NCI-H2171 treated with DMSO at 0.1 percent for 48 hours (cell line): ENCODE results near the gene CHCHD3.

Experiments used
- DNase-seq: peaks from one replicate; lab custom pipeline; 2025; lab: John Stamatoyannopoulos, UW

The CHCHD3 gene

DNA sequence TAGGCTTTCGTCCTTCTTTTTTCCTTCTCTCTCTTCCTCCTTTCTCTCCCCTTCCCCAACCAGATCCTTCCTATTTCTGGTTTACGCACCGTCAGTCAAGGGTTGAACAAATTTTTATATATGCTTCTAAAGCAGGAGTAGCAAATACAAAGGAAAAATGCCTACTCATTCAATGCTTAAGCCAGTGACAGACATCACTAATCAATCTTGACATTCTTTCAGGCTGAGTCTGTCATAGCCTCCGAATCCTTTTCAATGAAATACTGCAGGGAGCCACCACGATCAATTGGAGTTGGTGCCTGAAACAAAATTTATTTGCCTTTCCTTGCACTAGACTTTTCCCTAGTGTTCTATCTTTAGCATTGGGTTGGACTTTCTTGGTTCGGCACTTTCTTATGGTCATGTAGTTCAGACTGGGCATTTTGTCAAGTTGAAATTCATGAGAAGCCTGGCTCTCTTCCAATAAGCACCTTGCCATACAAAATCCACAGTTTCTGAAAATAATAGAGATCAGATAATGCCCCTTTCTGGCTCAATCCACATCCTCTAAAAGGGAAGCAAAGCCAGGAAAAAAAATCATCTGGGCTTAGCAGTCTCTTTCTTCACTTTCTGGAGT lies 266.1 kb downstream of the CHCHD3 start:
- DNase-seq, result no peak

DNA sequence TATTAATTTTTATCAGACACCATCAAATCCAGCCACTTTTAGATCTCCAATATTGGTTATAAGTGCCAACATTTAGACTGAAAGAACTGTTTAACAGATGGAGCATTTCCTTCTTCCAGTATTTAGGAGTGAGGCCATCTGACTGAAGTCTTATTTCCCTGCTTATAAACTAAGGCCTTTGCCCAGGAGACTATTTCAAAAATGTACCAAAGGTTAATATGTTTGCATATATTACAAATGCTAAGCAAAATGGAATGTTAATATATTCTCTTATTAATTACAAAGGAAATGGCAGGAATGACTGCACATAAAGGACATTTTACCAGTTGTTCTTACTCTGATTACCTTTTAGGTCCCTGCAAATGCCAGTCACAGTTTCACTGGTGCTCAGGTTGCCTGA lies 266.8 kb downstream of the CHCHD3 start:
- peak; percentile 16 for DNase-seq

DNA sequence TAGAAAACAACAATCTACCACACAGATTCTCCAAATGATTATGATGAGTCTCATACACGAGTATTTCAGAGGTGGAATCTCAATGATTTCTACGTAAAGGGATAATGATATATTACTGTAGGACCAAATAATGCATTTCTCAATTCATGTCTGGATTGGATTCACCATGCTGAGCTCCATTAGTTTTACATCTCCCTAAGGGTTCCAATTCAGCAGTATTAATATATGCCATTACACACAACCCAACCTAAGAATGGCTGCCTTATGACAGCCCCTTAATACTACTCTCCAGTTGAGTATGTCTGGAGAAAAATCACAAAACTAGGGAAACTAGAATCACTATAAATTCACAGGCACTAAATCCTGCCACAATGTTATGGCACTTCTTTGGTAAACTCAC lies 271.3 kb downstream of the CHCHD3 start:
- no peak for DNase-seq

DNA sequence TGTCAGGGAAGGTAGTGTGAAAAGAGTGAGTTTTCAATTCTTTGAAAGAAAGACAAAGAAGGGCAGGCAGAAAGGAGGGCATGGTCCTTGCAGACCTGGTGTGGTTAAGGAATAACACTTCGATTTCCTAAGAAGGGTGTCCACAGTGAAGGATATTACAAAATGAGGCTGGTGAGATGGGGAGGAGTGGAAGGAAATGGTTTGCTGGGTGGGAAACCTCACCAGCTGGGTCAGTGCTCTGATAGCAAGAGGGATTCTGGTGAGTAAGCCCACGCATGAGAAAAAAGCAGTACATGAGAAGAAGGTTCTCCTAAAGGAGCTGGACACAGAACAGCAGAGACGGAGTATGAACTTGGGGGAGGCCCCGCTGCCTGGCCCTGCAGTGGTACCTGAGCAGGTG lies 275.1 kb downstream of the CHCHD3 start:
- no peak for DNase-seq

DNA sequence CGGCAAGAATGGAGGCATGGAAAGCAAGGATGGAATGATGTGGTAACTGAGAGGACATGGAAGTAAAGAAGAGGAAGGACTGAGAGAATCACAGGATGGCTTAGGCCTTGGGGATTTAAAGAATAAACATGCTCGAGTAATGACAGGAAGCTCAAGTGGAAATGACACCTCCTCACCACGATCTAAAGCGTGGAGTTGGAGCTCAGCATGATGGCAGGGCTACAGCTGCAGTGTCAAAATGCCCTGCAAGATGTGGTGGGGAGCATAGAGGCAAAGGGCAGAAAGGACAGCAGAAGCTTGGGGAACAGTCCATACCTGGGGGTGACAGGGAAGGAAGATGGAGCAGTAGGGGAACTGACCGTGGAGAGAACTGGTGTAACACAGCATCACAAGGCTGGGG lies 276.1 kb downstream of the CHCHD3 start:
- DNase-seq, result no peak

DNA sequence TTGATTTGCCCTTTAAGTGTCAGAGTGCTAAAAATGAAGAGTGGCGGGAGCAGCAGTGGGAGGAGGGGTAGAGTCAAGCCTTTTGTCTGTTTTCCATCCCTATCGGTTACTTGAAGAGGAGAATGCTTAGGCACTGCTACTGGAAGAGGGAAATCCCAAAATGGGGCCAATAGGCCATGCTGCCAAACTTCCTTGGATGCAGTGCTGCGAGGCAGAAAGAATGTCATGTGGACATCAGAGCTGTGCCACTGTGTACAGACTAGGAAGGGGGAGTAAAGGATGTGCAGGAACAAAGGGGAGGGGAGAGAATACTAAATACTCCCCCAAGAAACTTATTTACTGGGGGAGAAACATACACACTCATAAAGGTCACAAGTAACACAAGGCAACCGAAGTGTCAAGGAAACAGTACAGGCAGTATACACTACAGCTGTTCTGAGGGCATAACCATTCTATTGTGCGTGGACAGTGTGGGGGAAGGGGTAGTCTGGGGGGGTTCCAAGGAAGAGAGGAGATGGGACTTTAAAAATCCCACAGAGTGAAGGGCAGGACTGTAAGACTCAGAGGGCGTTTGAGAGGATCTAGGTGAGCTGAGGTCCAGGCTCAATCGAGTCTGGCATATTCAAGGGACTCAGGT lies 276.9 kb downstream of the CHCHD3 start:
- DNase-seq, result no peak

DNA sequence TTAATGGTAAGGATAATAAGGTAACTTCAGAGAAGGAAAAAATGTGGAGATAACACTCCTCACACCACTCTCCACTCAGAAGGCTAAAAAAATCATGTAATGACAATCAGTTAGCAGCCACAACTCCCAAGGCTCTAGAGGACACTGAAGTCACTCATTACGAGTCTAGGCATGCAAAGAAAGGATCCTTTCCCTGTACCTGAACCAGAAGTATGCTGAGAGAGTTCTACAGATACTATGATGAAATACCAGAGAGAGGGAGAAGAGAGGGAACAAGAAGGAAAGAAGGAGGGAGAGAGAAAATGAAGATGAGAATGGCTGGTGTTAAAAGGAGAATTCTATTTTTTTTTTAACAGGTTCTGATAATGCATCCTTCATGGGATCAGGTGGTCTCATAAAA lies 281.4 kb downstream of the CHCHD3 start:
- peak; percentile 7 for DNase-seq

DNA sequence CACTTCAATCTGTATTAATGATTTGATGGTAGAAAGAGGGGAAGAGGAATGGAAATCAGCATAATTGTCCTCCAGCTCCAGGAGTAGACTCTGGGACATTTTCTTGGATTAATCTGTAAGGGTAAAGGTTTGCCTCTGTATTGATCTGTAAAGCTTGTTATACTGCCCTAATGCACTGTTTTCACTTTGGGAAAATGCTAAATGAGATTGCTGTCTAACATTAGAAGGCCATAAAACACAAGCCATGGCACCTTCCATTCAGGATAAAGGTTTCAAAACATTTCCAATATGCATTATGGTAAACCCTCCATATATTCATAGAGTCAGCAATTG lies 282.8 kb downstream of the CHCHD3 start:
- DNase-seq, result no peak

DNA sequence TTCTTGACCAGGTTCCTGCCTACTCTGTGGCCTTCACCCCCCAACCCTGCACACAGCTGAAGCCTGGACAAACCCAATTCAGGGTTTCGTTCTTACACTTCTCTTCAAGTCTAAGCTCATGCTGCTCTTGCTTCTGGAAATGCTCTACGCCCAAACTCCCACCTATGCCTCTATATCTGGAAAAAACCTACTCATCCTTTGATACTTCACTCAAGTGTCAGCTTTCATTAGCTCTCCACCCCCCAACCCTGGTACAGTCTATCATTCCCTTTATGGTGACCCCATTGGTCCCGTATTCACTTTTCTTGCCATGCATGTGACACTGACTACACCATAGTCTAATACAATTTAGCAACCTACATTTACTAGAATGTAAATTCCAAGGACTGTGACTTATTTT lies 284.7 kb downstream of the CHCHD3 start:
- DNase-seq, result no peak

DNA sequence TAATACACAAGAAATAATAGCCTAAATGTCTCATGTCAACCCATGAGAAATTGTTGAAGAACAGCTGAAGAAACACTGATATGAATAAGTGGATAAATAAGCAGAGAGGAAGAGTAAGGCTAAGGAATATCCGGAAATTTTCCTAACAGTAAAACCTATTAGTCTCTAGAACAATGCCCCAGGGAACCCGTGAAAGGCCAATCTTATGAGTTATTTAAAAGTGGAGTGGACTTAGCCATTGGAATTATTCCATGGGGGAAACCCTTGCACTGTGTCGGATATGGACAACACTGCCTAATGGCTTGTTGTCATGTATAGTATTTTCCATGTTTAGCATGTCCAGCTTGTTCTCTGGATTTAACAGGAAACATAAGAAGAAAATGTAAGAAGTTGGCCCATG lies 288.4 kb downstream of the CHCHD3 start:
- DNase-seq, result no peak

DNA sequence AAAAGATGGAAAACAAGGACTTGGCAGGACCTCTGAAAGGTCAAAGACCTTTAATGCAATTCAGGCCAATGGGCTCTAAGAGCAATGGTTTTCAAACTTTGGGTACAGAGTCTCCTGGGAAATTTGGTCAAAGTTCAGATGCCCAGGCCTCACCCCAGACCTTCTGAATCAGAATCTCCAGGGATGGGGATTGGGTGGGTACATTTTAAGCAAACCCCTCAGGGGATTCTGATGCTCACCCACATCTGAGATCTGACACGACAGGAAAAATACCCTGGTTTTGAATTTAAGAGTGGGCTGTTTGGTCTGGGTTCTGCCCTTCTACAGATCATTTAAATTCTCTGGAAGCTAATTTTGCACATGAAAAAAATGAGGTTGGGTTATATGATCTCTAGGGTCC lies 290.9 kb downstream of the CHCHD3 start:
- no peak for DNase-seq

DNA sequence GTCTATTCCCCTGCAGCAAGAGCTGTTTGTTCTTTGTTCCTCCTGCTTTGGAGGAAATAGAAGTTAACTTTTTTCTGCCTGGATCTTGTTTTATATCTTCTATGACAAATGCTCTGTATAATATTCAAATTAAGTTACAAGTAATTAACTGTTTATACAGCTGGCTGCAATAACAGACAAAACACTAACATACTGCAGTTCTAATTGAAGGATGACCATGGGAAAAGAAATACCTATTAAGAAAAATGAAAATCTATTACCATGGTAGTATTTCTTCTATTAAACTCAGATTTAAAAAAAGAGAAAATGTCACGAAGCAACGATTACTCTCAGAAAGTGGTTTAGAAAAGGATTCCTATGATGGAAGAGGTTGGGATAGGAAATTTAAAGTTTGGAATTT lies 291.8 kb downstream of the CHCHD3 start:
- no peak for DNase-seq

DNA sequence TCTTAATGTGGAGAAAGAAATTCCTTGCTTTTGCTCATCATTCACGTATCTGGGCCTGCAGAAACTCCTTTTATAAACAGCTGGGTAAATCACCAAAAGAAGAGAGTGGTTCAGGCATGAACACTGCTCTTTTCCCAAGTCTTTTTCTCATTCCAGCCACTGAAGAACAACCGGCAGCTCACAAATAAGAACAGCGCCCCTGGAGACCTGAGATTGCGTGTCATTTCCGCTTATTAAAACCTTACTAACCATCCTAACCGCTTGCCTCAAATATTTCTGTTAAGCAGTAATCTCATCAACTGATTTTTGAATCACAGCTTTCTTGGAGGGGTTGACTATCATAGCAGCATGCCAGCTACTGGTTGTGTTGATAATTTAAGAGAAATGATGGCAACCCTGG lies 292.6 kb downstream of the CHCHD3 start:
- no peak for DNase-seq

DNA sequence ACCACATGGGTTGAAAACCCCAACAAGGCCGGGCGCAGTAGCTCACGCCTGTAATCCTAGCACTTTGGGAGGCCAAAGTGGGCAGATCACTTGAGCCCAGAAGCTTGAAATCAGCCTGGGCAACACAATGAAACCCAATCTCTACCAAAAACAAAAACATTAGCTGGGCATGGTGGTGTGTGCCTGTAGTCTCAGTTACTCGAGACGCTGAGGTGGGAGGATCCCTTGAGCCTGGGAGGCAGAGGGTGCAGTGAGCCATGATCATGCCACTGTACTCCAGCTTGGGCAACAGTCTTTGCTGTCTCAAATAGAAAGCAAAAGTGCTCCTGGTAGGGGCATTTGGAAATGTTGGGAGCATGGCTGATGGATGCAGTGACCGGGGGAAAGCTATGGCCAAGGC lies 296.0 kb downstream of the CHCHD3 start:
- peak; percentile 3 for DNase-seq

DNA sequence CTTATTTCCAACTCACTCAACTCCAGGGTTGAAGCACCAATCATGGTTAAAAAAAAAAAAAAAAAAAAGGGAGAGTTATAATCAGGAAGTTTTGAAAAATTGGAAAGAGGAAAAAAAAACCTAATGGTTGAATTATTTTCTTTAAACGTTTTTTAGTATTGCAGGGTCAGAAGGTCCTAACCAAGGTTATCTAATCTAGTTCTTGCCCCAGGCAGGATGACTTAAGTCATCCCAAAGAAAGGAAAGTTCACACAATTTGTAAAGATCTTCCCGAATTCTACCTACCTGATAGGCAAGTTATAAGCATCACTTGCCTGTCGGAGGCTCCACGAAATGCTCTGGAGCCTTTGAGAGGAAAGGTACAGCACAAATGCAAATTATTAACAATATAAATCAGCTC lies 297.5 kb downstream of the CHCHD3 start:
- no peak for DNase-seq

DNA sequence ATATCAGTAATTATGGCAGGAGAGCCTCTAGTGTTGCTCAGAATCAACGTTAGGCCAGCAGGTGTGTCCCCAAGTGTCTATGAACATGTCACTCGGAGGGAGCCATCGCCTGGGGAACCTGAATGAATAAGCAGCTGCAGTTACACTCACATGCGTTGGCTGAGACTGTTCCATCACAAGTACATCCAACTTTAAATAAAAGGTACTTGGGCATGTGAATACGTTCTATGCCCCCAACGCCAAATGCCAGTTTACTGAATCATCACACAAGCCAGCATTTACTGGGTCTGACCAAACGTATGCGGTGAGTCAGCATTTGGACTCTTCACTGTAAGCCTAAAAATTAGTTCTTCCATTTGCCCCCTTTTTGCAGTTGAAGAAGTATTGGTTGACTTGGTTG lies 298.1 kb downstream of the CHCHD3 start:
- no peak for DNase-seq

DNA sequence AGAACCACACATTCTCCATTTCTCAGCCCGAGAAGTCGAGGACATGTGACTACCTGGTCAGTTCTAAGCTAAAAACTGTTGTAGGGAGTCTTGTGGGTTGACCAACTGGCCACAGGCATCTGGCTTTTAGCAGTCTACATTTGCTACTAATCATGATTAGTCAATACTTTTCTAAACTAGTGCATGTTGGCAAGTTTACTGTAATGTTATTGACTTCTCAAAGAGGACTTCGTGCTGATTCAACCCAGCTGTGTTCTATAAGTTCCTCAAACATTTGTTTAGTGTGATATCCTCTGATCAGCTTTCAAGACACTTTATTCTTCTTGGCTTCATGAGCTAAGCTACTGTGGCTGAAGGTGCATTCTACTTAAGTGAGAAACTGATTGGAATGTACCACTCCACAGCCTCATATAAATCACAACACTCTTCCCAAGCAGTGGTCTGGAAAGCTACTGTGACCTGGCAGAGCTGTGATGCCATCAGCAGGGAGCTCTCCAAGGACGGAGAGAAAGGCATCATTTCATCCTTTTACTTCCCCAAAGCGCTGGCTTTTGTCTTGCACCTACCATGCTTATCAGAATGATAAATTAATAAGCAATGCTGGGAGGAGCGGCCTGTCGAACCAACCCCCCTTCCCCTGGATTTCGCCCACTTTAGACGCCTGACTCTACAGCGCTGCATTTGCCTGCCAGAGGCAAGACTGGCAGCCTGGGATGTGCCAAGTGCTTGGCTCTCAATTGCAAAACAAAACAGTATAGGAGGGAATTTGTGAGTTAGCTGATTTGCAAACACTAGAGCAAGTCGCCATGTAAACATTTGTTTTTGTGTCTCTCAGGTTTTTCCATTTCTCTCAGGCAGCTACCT lies 298.9 kb downstream of the CHCHD3 start:
- DNase-seq, result no peak

DNA sequence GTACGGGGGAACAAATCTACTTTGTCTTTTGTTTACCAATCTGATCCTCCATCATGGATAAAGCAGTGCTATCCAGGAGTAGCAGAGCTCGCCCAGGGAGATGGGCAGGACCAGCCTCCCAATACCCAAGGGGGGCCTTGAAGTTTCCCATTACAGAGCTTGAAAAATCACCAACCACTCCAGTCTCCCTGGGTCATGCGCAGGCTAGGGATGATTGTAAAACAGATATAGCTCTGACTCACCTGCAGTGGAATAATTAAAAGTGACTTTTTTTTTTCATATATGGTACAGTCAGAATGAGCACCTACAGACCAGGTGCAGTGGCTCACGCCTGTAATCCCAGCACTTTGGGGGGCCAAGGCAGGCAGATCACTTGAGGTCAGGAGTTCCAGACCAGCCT lies 301.1 kb downstream of the CHCHD3 start:
- no peak for DNase-seq

DNA sequence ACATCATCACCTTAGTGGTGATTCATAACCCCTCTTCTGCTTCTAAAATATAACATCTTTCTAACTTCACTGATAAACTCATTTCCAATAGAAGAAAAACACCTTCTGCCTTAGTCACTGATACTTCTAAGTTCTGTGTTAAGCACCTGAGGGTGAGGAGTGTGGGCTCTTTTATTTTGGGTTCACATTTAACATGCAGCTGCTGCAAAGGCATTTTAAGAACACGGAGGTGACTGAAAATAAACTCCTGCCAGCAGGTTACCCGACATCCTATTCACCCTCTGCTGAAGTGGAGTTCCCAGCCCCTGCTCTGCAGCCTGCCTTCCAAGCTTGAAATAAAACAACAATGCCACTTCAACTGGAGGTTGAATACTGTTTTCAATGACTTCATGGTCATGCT lies 302.7 kb downstream of the CHCHD3 start:
- no peak for DNase-seq

DNA sequence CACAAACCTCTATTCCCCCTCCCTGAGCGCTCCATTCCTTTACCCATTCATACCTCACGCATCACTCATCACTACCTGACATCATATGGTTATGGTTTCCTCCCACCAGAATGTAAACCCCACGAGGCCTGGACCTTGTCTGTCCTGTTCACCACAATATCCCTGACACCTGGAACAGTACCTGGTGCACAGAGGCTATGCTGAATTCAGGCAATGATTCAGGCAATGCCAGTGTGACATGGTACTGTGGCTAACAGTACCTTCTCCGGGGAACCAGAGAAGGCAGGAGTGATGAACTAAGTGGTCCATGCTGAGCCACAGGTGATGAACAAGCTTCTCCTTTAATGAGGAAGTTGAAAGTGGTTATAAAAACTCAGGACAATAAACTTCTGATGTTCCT lies 303.1 kb downstream of the CHCHD3 start:
- DNase-seq, result no peak

DNA sequence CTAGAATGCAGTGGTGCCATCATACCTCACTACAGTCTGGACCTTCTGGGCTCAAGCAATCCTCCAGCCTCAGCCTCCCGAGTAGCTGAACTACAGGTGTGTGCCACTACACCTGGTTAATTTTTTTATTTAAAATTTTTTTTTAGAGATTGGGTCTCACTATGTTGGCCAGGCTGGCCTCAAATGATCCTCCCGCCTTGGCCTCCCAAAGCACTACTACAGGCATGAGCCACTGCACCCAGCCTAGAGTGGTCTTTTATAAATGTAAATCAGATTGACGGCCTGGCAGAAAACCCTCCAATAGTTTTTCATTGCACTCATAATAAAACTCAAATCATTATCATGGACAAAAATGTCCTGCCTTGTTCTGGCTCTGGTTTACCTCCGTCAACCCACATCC lies 303.9 kb downstream of the CHCHD3 start:
- DNase-seq, result no peak

DNA sequence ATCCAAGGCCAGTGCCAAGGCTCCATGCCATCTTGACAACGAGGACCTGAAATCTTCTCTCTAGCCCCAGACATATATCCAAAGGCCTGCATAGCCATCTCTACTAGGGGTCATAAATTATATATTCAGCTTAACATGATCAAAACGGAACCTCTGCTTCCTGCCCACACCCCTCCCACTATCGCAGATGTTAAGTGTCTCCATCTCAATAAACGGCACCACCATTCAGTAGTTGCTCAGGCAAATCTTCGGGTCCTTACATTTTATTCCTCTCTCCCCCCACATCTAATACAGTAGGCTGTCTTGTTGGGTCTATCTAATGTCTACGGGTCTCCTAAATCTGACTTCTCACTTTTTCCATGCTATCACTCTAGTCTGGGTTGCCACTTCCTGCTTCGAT lies 304.5 kb downstream of the CHCHD3 start:
- DNase-seq, result no peak

DNA sequence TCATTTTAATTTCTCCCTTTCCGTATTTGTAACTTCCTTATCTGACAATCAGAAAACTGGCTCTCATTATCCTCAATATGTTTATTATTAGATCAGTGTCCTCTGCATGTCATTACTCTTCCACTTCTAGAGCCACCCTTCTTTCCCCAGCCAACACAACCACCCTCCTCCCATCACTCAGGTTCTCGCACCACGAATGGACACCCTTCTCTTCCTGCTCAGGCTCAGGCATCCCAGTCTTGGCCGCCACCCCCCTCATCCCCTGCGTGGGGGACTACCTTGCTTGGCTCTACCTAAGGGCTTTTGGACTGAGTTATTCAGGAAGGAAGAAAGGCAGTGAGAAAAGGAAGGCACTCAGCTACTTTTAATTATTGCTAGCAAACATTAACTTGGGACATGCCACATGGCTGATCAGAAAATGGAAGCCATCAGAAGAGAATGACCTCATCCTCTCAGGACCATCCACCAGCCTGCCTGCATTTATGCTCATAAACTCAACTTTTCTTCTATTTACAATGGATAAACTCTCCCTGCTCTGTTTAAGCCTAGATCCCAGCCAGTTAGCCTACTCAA lies 305.8 kb downstream of the CHCHD3 start:
- DNase-seq, result no peak
